Measurements from ENCODE around the gene ARHGAP5. TPM values are rescaled to one million over a fixed set of nuclear protein-coding genes. Genes with fewer than 3 reads are reported as not detected.
"Not testable (repeated sequence)": the region's sequence is repeated elsewhere in the genome, so short reads cannot be mapped to it uniquely, and the experiment has no call there.

Gene ARHGAP5
- total RNA-seq, 1 experiment from 2014 or later, result 68.6 TPM

GRCh38 chr14:32104308-32104707 lies 27.2 kb downstream of the ARHGAP5 start:
- no peak for DNase-seq (ENCODE audit: extremely low read depth, low read depth)

GRCh38 chr14:32104803-32105202 lies 27.7 kb downstream of the ARHGAP5 start:
- DNase-seq (ENCODE audit: extremely low read depth, low read depth), result no peak

DNA sequence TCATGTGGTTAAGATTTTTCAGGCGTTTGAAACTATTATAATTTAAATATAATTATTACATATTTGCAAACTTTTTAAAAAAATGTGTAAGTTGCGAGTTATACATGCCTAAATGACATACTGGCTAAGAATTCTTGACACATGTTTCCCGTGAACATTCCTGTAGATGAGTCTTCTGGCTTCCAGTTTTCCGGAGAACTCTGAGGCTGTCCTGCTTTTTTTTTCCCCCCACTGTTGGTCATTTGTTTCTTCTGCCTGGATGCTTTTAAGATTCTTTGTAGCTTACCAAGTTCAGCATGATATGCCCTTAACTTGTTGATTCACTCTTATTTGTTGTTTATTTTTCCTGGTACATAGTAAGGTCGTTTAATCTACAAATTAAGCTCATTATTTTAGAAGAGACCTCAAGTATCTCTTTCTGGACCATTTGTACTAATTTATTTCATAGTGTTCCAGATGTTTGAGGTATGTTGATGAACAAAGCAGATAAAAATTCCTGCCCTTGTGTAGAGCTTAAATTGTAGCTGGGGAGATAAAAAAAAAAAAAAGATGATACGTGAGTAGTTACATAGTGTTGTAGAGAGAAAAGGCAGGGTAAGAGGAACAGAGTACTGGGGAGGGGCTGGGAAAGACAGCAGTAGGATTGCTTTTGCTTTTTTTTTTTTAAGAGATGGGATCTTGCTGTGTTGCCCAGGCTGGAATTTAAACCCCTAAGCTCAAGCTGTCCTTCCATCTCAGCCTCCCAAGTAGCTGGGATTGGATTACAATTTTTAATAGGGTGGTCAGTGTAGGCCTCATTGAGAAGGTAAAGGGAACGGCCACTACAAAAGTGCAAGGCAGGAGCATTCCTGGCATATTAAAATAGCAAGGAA lies 32.8 kb downstream of the ARHGAP5 start:
- no peak for DNase-seq (ENCODE audit: extremely low read depth, low read depth)

DNA sequence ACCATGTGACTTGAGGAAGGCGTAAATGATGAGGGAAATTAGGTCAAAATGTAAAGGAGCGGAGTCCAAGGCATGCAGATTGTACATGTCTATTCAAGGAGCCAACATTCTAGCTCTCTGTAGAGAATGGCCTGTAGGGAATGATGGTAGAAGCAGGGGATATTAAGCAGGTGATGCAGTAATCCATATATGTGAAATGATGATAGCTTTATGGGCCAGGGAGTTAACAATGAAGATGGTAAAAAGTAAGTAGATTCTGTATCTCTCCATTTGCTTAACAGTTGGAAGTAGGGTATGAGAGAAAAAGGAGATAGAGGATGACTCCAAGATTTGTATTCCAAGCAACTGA lies 33.4 kb downstream of the ARHGAP5 start:
- DNase-seq (ENCODE audit: extremely low read depth, low read depth), result no peak

GRCh38 chr14:32121536-32121935 lies 44.4 kb downstream of the ARHGAP5 start:
- no peak for DNase-seq (ENCODE audit: extremely low read depth, low read depth)

DNA sequence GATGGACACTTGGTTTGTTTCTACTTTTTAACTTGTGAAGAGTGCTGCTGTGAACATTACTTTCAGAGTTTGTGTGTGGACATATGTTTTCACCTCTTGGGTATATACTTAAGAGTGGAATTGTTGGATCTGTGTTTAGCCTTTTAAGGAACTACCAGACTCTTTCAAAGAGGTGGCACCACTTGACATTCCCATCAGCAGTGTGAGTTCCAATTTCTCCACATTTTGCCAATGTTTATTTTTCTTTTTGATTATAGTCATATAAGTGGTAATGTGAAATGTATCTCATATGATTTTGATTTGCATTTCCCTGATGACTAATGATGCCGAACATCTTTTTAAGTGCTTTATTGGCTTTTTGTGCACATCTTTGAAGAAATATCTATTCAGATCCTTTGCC lies 44.8 kb downstream of the ARHGAP5 start:
- no peak for DNase-seq (ENCODE audit: extremely low read depth, low read depth)

- DNase-seq (ENCODE audit: extremely low read depth, low read depth), result not testable (repeated sequence)
Measured at GRCh38 chr14:32126899-32127730, 50.0 kb downstream of the ARHGAP5 start.

- not testable (repeated sequence) for DNase-seq (ENCODE audit: extremely low read depth, low read depth)
Measured at GRCh38 chr14:32127731-32128654, 50.9 kb downstream of the ARHGAP5 start.

GRCh38 chr14:32128703-32129102 lies 51.6 kb downstream of the ARHGAP5 start:
- DNase-seq (ENCODE audit: extremely low read depth, low read depth), result no peak

GRCh38 chr14:32129124-32129523 lies 52.0 kb downstream of the ARHGAP5 start:
- DNase-seq (ENCODE audit: extremely low read depth, low read depth), result no peak

DNA sequence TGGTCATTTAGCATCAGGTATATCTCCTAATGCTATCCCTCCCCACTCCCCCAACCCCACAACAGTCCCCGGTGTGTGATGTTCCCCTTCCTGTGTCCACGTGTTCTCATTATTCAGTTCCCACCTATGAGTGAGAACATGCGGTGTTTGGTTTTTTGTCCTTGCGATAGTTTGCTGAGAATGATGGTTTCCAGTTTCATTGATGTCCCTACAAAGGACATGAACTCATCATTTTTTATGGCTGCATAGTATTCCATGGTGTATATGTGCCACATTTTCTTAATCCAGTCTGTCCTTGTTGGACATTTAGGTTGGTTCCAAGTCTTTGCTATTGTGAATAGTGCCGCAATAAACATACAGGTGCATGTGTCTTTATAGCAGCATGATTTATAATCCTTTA lies 54.6 kb downstream of the ARHGAP5 start:
- DNase-seq (ENCODE audit: extremely low read depth, low read depth), result not testable (repeated sequence)

DNA sequence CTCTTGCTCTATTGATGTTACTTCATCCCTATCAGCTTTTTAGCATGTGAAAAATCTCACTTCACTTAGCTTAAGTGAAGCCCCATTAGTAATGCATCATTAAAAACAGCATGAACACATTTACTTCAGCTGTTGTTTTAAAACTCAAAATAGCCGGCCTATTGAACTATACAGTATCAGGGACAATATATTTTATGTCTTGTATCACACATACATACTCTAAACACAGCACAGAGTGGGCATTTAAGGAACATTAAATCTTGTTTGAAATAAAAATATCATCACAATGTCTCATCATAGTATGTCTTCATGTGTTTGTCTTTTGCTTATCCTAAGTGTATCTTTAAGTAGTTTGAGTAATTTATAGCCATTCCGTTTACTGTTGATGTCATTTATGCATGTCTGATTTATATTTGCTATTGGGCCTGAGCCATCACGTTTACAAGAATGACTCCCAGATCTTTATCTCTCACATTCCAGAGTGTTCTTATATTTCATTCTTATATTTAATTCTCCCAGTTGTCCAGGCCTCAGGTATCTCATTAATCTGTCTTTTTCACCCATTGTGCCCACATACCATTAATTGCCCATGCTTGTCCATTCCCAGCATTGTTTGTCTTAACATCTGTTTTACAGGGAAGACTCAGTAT lies 57.5 kb downstream of the ARHGAP5 start:
- no peak for DNase-seq (ENCODE audit: extremely low read depth, low read depth)

DNA sequence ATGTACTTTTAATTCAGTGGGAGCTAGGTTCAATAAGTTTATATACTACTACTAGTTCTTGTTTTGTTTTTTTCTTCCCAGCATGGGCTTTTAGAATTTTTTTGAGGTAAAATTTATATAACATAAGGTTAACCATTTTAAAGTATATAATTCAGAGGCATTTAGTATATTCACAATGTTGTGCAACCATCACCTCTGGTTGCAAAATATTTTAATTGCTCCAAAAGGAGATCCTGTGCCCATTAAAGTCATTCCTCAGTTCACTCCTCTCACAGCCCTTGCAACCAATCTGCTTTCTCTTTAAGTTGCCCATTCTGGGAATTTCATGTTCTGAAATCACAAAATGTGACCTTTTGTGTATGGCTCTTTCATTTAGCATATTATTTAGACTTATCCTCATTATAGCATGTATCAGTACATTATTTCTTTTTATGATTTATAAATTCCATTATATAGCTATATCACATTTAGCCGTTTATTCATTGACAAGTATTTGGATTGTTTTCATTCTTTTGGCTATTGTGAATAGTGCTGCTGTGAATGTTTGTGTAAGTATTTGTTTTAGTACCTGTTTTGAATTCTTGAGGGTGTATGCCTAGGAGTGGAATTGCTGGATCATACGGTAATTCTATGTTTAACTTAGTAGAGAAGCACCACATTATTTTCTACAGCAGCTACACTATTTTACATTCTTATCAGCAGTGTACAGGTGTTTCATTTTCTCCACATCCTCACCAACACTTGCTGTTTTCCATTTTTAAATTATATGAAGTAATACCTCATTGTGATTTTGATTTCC lies 59.1 kb downstream of the ARHGAP5 start:
- no peak for DNase-seq (ENCODE audit: extremely low read depth, low read depth)

GRCh38 chr14:32137313-32137712 lies 60.2 kb downstream of the ARHGAP5 start:
- no peak for DNase-seq (ENCODE audit: extremely low read depth, low read depth)

GRCh38 chr14:32137892-32138291 lies 60.8 kb downstream of the ARHGAP5 start:
- DNase-seq (ENCODE audit: extremely low read depth, low read depth), result no peak

DNA sequence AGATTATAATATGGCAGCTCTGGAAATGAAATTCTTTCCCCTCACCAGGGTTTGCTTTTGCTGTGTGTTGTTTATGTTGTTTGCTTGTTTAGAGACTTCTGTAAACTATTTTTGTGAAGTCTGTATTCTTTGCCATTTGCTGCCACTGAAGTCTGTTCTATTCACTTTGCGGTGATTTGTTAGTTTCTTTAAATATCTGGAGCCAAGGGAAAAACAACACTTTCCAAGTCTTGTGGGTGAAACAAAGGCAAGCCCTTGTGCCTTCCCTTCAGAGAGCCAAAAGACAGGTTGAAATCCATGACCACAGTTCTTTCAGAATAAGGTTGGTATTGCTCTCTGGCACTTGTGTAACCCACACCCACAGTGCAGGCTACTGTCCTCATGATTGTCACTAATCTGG lies 65.2 kb downstream of the ARHGAP5 start:
- DNase-seq (ENCODE audit: extremely low read depth, low read depth), result no peak

DNA sequence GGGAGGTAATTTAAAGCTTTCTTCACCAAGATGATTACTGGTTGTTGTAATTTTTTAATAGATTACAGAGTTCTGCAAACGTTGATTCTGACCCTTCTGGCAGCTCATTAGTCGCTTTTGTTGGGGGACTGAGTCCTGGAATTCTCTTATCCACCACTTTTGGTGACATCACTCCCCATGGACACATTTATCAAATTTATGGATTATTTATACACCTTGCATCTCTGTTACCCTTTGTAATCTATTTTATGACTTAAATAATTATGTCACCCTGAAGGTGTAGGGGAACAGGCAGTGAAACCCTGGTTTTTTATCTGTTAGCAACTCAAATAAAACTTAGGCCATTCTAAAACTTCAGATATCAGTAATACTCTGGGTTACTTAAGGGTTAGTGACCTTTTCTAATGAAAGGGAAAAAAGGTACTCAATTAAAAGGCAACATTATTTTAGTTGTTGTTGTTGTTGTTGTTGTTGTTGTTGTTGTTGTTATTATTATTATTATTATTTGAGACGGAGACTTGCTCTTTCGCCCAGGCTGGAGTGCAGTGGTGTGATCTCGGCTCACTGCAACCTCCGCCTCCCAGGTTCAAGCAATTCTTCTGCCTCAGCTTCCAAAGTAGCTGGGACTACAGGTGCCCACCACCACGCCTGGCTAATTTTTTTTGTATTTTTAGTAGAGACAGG lies 65.8 kb downstream of the ARHGAP5 start:
- no peak for DNase-seq (ENCODE audit: extremely low read depth, low read depth)

DNA sequence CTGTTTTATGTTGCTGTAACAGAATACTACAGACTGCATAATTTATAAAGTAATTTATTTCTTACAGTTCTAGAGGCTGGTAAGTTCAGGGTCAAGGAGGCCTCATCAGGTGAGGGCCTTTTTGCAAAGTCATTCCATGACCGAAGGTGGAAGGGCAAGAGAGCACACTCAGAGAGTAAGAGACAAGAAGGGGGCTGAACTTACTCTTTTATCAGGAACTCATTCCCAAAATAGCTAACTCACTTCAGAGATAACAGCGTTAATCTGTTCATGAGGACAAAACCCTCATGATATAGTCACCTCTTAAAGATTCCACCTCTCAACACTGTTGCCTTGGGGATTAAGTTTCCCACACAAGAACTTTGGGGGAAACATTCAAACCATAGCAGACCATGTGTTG lies 73.3 kb downstream of the ARHGAP5 start:
- DNase-seq (ENCODE audit: extremely low read depth, low read depth), result no peak

GRCh38 chr14:32166029-32166428 lies 88.9 kb downstream of the ARHGAP5 start:
- DNase-seq (ENCODE audit: extremely low read depth, low read depth), result no peak
